Fibroblast of lung (primary cell): ENCODE results near the gene TREX2.

ENCODE experiments used
- EZH2 ChIP-seq: IDR thresholded peaks from 2 replicates; pipeline ENCODE4 v1.5.1; 2012; ENCODE audit warnings: low read length, control low read depth, mild to moderate bottlenecking; ENCODE audit errors: missing control alignments
- TF ChIP-seq, protein P1 (sequence below), 2 donors: IDR thresholded peaks in 1 of 2; conservative IDR thresholded peaks in 1 of 2; 1 replicate in 1 of 2; 2 replicates in 1 of 2; pipeline ENCODE4 v1.5.1; 2011 to 2012; ENCODE audit warnings: low read length in 2 of 2, control low read depth in 1 of 2, inconsistent platforms in 1 of 2, low read depth in 1 of 2, mild to moderate bottlenecking in 1 of 2

DNA sequence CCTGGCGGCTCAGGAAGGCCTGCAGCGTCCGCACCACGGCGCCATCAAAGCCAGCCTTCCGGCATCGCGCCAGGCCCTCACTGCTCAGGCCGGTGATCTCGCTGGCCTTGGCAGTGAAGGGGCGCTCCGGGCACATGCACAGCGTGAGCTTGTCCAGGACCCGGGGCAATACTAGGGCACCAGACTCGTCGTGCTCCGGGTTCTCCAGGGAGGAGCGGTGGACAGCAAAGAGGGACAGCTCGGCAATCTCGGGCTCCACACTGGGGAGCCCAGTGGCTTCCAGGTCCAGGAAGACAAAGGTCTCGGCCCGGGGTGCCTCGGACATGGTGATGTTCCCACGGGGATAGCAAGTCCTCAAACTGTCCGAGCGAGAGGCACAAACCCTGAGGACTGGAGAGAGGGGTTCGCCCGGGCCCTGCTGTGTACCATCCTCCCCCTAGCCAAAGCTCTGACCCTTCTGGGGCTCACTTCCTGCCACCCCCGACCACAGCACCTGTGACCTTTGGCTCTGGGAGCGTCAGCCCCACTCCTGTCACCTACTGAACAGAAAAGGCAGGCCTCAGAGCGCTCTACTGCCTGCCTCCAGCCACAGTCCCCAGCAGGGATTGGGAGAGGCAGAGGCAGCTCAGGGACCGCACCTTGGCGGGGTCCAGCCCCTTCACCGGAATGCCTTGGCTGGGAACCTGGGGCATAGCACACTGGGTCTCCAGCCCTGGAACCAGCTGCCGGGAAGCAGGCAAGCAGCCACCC is 575 bp downstream of the TREX2 start:
- TF ChIP-seq, protein P1, sequence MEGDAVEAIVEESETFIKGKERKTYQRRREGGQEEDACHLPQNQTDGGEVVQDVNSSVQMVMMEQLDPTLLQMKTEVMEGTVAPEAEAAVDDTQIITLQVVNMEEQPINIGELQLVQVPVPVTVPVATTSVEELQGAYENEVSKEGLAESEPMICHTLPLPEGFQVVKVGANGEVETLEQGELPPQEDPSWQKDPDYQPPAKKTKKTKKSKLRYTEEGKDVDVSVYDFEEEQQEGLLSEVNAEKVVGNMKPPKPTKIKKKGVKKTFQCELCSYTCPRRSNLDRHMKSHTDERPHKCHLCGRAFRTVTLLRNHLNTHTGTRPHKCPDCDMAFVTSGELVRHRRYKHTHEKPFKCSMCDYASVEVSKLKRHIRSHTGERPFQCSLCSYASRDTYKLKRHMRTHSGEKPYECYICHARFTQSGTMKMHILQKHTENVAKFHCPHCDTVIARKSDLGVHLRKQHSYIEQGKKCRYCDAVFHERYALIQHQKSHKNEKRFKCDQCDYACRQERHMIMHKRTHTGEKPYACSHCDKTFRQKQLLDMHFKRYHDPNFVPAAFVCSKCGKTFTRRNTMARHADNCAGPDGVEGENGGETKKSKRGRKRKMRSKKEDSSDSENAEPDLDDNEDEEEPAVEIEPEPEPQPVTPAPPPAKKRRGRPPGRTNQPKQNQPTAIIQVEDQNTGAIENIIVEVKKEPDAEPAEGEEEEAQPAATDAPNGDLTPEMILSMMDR (conservative IDR thresholded peaks at IDR 0.05 in 1 of 2, IDR thresholded peaks at IDR 0.05 in 1 of 2; ENCODE audit: low read depth in 1 of 2, low read length in 2 of 2), result no peak
- no peak for TF ChIP-seq EZH2
